ENCODE results near the gene HNRNPA2B1.

HNRNPA2B1 gene

DNA sequence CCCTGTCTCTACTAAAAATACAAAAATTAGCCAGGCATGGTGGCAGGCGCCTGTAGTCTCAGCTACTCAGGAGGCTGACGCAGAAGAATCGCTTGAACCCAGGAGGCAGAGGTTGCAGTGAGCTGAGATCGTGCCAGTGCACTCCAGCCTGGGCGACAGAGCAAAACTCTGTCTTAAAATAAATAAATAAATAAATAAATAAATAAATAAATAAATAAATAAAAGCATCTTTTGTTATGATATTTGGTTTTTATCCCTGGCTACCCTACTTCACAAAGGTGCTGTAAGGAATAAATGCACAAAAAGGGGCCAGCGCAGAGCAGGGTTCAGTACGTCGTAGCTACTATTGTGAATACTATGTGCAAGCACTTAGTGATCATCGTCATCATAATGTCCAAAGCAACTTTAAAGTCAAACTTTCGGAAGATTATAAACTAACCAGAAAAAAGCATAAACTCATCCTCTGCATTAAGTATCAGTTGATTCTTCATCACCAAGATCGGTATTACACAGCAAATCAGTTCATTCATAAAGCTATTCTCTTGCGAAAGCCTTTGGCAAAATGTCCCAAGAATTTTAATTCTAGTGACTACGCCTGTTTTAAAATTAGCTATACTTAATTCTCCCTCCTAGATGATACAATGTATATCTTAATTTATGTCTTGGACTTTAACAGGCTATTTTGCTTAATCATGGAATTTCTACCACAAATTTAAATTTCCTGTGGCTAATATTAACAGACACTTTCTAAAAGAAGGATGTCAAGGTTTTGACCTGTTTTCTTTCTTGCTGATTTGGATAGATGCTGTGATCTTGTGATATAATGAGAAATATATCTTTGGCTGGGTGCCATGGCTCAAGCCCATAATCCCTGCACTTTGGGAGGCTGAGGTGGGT lies 56.1 kb downstream of the HNRNPA2B1 start:
- DNase-seq: no peak
- H3K4me1 Mint-ChIP-seq: no peaks in the 10 kb centered on the region
- H3K27ac Mint-ChIP-seq: no peak overlapping the region
- no peaks in the 10 kb centered on the region for H3K36me3 Mint-ChIP-seq
- no peak for ATAC-seq (replicated peaks)
- no peaks in the 10 kb centered on the region for H3K9me3 Mint-ChIP-seq
- H3K4me3 Mint-ChIP-seq: no peak overlapping the region
- H3K27me3 Mint-ChIP-seq: peaks cover 17 to 20% of the 10 kb centered on the region in 2 donors

DNA sequence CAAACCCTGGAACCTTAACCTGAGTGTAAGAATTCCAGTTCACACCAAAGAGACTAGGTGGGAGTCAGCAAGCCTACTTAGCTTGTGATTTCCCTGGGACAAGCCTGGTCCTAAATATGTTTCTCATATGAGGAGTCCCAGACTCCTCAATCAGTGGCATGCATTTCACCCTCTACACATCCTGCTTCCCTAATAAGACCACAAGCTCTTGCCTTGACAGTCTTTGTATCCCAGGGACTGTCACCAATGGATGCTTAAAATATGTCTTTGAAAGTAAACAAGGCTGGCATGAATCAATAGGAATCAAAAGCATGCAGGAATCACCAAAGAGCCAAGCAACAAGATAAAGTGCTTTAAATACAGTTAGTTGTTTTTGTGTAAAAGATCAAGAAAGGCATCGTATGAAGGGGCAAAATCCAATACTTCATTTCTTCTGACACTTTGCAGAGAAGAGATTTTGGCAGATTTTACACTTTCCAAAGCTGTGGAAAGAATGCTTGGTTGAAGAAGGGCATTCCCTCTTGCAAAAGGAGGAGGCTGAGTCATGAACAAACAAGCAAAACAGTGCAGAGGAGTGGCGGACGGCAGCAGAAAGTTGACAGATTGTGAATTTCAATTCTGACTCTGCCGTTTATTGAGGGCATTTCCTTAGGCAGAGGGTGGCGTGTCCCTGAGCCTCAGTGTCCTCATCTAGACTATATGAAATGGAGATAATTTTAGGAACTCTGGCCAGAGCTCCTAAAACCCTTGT lies 57.1 kb downstream of the HNRNPA2B1 start:
- ATAC-seq (replicated peaks): no peak
- H3K27ac Mint-ChIP-seq: no peak overlapping the region
- H3K36me3 Mint-ChIP-seq: no peaks in the 10 kb centered on the region
- no peak overlapping the region for H3K4me3 Mint-ChIP-seq
- peaks cover 17 to 20% of the 10 kb centered on the region in 2 donors for H3K27me3 Mint-ChIP-seq
- H3K4me1 Mint-ChIP-seq: no peaks in the 10 kb centered on the region
- H3K9me3 Mint-ChIP-seq: no peaks in the 10 kb centered on the region
- DNase-seq: no peak

DNA sequence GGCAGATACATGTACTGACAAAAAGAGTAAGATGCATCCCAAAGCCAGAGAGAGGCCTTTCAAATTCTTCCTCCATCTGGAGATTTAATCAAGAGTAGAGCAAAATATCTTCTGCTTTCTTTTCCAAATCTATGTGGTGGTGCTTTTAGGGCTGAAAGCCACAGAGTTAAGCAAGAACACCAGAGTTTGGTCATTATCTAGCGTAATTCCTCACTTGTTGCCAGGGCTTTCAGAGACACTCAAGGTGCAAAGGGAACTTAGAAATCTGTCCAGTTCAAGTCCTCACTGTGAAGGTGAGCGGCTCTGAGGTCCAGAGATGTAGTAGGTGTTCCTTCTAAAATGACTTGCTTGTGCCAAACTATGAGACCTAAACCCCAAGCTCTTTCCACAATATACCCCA lies 59.5 kb downstream of the HNRNPA2B1 start:
- H3K4me1 Mint-ChIP-seq: no peaks in the 10 kb centered on the region
- no peaks in the 10 kb centered on the region for H3K36me3 Mint-ChIP-seq
- no peak for DNase-seq
- no peaks in the 10 kb centered on the region for H3K9me3 Mint-ChIP-seq
- peaks cover 21 to 25% of the 10 kb centered on the region in 2 donors for H3K27me3 Mint-ChIP-seq
- H3K4me3 Mint-ChIP-seq: no peak overlapping the region
- no peak for ATAC-seq (replicated peaks)
- H3K27ac Mint-ChIP-seq: no peak overlapping the region

DNA sequence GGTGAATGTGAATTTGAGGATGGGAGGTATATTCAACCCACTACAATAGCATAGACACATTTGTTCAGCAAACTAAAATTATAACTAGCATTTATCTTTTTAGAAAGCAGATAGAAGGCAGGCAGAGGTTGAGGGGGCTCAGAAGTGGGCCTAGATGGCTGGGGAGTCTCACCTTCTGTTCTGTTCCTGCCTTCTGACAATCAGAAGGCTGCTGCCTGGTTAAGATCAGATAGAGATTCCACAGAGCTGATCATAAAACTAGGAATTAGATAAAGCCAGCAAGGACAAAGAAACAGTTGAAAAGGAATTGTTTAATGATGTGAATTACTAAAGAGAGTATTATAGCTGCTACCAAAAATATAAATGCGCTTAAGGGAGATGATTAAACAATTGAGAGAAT lies 60.2 kb downstream of the HNRNPA2B1 start:
- H3K27ac Mint-ChIP-seq: no peak overlapping the region
- no peaks in the 10 kb centered on the region for H3K9me3 Mint-ChIP-seq
- H3K4me3 Mint-ChIP-seq: no peak overlapping the region
- H3K4me1 Mint-ChIP-seq: no peaks in the 10 kb centered on the region
- ATAC-seq (replicated peaks) (no peak), DNase-seq (no peak)
- H3K27me3 Mint-ChIP-seq: peaks cover 21 to 25% of the 10 kb centered on the region in 2 donors
- no peaks in the 10 kb centered on the region for H3K36me3 Mint-ChIP-seq
